Ramos (cell line): ENCODE measurements around the gene IL9.

Experiments
- in situ Hi-C: fragments of 300-500 bp; cut with MboI; formaldehyde crosslinking; loops from one replicate; pipeline ENCODE4 v1.14.3; 2022; ENCODE audit warnings: low sequenced_read_pairs; ENCODE audit not compliant: unreplicated experiment

Gene IL9

GRCh38 chr5:135846311-135846710 lies 49.3 kb downstream of the IL9 start:
- in situ Hi-C loops = no loop called here

- in situ Hi-C loops = no loop called here
These were observed 51.9 kb downstream of the IL9 start for GRCh38 chr5:135843571-135844337.

GRCh38 chr5:135842737-135843136 lies 52.9 kb downstream of the IL9 start:
- in situ Hi-C loops = no loop called here
